Stimulated activated naive B cell treated with anti-CD40 and anti-IgM and Interleukin-4, amounts not matched to agents 10 μg/mL and 1 μg/mL and 100 μg/mL, for 72 hours (primary cell): ENCODE results near the gene SORL1.

Experiments used
- ATAC-seq, 2 donors: fragments of 150-1000 bp; cut with Tn5 transposase; replicated peaks; 2 replicates each; pipeline ENCODE4 v1.10.0; 2021; ENCODE audit warnings: moderate library complexity in 1 of 2
- DNase-seq: peaks from one replicate; pipeline ENCODE4 v3.0.0; 2021
- H3K27ac Mint-ChIP-seq: one replicate; pipeline ENCODE4 v1.8.0; 2022; ENCODE audit warnings: mild to moderate bottlenecking, mixed read lengths
- H3K27me3 Mint-ChIP-seq, 2 donors: one replicate each; pipeline ENCODE4 v1.8.0; 2022; ENCODE audit warnings: mixed read lengths in 2 of 2
- H3K36me3 Mint-ChIP-seq, 2 donors: one replicate each; pipeline ENCODE4 v1.8.0; 2022; ENCODE audit warnings: mixed read lengths in 2 of 2, mild to moderate bottlenecking in 1 of 2
- H3K4me1 Mint-ChIP-seq, 2 donors: one replicate each; pipeline ENCODE4 v1.8.0; 2022; ENCODE audit warnings: mixed read lengths in 2 of 2, mild to moderate bottlenecking in 1 of 2
- H3K4me3 Mint-ChIP-seq, 2 donors: one replicate each; pipeline ENCODE4 v1.8.0; 2022; ENCODE audit warnings: mild to moderate bottlenecking in 2 of 2, mixed read lengths in 2 of 2, moderate library complexity in 1 of 2
- H3K9me3 Mint-ChIP-seq, 2 donors: one replicate each; pipeline ENCODE4 v1.8.0; 2022; ENCODE audit warnings: mixed read lengths in 2 of 2, mild to moderate bottlenecking in 1 of 2

The SORL1 gene

DNA sequence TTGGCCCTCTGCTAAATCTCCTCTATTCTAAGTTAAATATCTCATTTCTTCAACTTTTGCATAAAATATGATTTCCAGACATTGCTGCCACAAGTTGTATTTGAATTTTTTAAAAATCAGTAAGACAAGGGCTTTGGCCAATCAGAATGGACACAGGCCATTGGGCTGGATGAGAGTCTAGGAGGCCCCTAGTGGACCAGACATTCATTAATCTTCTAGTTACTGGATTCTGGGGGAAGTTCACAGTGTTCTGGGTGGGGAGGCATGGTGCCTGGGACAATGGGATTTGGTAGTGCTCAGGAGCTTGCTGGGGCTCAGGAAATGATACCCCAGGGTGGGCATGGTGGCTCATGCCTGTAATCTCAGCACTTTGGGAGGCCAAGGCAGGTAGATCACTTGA, 12.4 kb upstream of the SORL1 start:
- H3K4me1 Mint-ChIP-seq = peaks cover 25 to 33% of the 10 kb centered on the region in 2 donors

DNA sequence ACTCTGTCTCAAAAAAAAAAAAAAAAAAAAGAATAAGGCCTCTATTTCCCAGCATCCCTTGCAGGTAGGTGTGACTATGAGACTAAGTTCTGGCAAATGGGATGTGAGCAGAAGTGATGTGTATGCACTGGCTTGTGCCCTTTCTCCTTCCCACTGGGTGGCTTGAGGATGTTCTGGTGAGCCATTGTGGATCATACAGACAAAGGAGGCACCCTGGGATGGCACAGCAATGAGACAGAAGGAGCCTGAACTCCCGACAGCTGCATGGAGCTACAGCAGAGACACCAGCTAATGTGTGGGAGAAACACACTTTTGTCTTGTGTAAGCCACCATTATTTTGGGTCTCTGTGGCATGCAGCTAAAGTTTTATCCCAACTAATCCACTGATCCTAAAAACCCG, 10.6 kb upstream of the SORL1 start:
- ATAC-seq = no peak
- no peak overlapping the region for H3K27ac Mint-ChIP-seq
- no peaks in the 10 kb centered on the region for H3K9me3 Mint-ChIP-seq
- H3K4me1 Mint-ChIP-seq = peaks cover 24 to 33% of the 10 kb centered on the region in 2 donors
- H3K36me3 Mint-ChIP-seq = peaks cover 0 to 3% of the 10 kb centered on the region in 2 donors
- no peak overlapping the region for H3K4me3 Mint-ChIP-seq
- no peaks in the 10 kb centered on the region for H3K27me3 Mint-ChIP-seq
- DNase-seq = no peak

More for the DNA sequence above, 12.4 kb upstream of the SORL1 start:
- ATAC-seq (no peak), DNase-seq (no peak)
- Mint-ChIP-seq H3K36me3 (peaks cover 0 to 3% of the 10 kb centered on the region in 2 donors), H3K27me3 (no peaks in the 10 kb centered on the region), H3K4me3 (no peak overlapping the region), H3K9me3 (no peaks in the 10 kb centered on the region), H3K27ac (no peak overlapping the region)

DNA sequence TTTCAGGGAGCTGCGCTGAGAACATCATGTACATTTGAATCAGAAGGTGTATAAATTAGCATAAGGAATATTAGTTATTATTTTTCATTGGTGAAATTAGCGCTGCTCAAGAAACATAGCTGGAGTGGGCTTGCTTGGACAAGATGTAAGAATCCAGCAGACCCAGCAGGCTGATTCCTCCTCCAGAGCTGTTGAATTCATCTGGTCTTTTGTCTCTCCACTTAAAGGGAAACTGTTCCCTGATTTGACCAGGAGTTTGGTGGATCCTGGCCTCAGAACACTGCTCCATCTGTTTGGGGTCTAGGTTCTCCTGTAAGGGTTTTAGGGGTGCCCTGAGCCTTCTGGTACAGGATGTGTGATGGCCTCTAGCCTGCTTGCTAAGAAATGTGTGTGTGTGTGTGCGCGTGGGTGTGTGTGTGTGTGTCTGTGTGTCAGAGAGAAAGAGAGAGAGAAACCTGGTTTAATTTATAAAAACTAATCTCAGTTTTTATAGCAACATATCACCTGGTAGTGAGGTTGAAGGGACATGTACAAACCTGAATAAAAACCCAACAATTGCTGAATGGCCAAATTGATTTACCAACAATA, 8.3 kb upstream of the SORL1 start:
- ATAC-seq (no peak), DNase-seq (no peak)
- no peaks in the 10 kb centered on the region for H3K27me3 Mint-ChIP-seq
- H3K36me3 Mint-ChIP-seq = peaks cover 0 to 3% of the 10 kb centered on the region in 2 donors
- H3K27ac Mint-ChIP-seq = no peak overlapping the region
- no peaks in the 10 kb centered on the region for H3K9me3 Mint-ChIP-seq
- H3K4me3 Mint-ChIP-seq = no peak overlapping the region
- peaks cover 38 to 52% of the 10 kb centered on the region in 2 donors for H3K4me1 Mint-ChIP-seq

DNA sequence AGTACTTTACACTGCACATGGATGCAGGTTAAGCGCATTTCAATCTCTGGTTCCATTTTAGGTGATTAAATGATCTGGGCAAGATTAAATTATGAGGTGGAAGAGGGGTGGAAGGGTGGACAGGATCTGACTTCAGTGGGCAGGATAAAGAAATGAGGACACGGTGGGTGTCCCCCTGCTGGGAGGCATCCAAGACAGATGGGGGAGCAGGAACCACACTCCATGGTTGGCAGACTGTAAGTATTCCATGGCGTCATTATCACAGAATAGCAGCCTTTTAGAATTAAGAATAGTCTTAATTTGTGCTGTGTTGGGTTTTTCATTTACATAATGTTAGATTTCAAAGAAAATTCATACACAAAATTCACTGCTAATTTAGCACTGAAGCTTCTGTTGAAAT, 7.6 kb upstream of the SORL1 start:
- H3K27me3 Mint-ChIP-seq = no peaks in the 10 kb centered on the region
- ATAC-seq = no peak
- H3K36me3 Mint-ChIP-seq = peaks cover 2 to 7% of the 10 kb centered on the region in 2 donors
- H3K9me3 Mint-ChIP-seq = peaks cover 0 to 1% of the 10 kb centered on the region in 2 donors
- H3K4me1 Mint-ChIP-seq = peaks cover 43 to 59% of the 10 kb centered on the region in 2 donors
- H3K27ac Mint-ChIP-seq = peak overlapping the region; percentile 49
- DNase-seq = no peak
- H3K4me3 Mint-ChIP-seq = no peak overlapping the region

DNA sequence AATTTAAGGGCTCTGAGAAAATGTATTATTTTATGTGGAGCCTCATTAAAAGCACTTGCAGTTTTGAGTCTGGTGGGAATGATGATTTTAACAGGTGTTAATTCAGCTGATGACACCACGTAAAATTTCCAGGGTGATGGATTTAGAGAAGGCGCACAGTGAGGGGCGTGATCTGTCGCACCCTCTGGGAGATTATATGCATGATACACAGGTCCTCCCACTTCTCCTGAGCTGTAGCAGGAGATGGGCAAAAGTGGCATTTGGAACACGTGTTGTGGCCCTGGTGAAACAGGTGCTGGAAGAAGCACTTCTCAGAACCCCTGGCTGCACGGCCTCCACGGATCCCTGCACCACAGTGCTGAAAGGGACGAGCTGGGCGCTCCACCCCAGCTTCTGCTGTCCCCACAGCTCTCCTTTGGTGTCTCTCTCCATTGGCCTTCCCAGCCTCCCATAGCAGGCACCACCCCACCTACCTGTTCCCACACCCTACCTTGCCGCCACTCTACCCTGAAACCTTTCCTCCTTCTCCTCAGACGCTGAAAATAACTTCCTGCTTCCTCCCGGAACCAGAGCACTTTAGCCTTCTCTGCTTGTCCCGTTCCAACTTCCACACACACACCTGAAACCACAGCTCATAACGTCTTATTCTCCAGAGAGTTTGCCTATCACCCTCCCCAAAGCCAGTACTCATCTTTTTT, 6.9 kb upstream of the SORL1 start:
- Mint-ChIP-seq H3K27ac (peak overlapping the region; percentile 93), H3K4me3 (peak overlapping the region; percentile 36 to 43), H3K4me1 (peaks cover 48 to 66% of the 10 kb centered on the region in 2 donors), H3K27me3 (no peaks in the 10 kb centered on the region), H3K36me3 (peaks cover 2 to 7% of the 10 kb centered on the region in 2 donors), H3K9me3 (peaks cover 0 to 1% of the 10 kb centered on the region in 2 donors)
- peak in 1 of 2 donors; percentile 19 for ATAC-seq
- no peak for DNase-seq

DNA sequence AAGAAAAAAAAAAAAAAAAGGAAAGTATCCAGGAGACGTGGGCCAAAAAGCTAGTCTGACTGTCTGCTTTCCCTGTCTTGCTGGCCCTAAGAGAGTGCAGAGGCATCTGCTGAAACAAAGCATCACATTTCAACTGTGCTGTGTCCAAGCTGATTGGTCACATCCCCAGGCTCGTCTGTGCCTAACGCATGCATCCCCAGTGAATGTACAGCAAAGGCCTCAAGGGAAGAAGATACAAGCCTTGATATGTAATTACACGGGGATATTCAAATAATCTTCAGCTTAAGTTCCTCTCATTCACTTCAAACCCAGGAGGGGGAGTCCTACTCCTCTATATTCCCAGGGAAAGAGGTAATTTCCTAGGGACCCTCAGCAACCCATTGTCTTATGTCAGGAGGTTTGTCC, 5.4 kb upstream of the SORL1 start:
- H3K4me3 Mint-ChIP-seq = peak overlapping the region in 1 of 2 donors; percentile 37
- H3K27me3 Mint-ChIP-seq = no peaks in the 10 kb centered on the region
- H3K36me3 Mint-ChIP-seq = peaks cover 2 to 7% of the 10 kb centered on the region in 2 donors
- peaks cover 0 to 1% of the 10 kb centered on the region in 2 donors for H3K9me3 Mint-ChIP-seq
- H3K4me1 Mint-ChIP-seq = peaks cover 56 to 81% of the 10 kb centered on the region in 2 donors
- no peak for DNase-seq
- ATAC-seq = peak; percentile 35 to 38
- H3K27ac Mint-ChIP-seq = peak overlapping the region; percentile 93

DNA sequence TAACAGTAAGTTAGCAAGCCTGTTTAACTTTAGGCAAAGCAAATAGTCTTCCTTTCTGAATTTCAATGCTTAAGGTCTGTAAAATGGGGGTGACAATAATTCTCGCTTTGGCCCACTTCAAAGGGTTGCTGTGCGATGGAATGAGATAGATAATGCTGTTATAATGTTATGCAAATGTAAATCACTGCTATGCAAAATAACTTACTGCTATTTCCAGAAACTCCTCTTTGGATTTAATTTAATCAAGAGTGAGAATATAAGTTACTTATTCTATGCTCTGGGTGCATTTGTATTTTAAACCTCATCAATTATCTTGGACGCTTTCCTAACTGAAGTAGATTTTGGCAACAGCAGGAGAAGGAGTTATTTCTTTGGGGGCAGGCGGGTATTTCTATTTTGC, 4.1 kb upstream of the SORL1 start:
- H3K9me3 Mint-ChIP-seq = peaks cover 0 to 1% of the 10 kb centered on the region in 2 donors
- H3K4me1 Mint-ChIP-seq = peaks cover 61 to 88% of the 10 kb centered on the region in 2 donors
- peak overlapping the region; percentile 0 to 11 for H3K4me3 Mint-ChIP-seq
- peaks cover 2 to 7% of the 10 kb centered on the region in 2 donors for H3K36me3 Mint-ChIP-seq
- DNase-seq (no peak), ATAC-seq (no peak)
- H3K27ac Mint-ChIP-seq = peak overlapping the region; percentile 34
- H3K27me3 Mint-ChIP-seq = no peaks in the 10 kb centered on the region

DNA sequence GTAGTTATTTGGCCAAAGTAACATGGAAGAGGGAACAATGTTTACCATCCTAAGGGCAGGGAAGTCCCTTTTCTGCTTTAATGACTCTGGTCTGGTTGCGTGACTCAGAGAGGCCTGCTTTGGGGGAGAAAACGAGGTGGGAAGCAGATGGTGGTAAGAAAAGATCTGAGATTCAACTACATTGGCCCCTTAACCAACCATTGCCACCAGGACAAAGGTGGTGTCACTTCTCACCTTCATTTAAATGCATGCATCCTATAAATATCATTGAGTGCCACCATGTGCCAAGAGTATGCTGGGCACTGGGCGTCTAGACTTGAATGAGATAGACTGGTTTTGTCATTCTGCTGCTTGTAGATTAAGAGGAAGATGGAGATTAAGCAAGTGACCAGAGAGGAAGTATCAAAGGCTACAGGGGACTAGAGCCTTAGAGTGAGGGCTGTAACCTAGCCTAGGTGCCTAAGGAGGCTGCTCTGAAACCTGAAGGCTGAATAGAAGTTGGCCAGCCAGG, 3.6 kb upstream of the SORL1 start:
- ATAC-seq (peak; percentile 35 to 36), DNase-seq (peak; percentile 45)
- Mint-ChIP-seq H3K4me1 (peaks cover 65 to 93% of the 10 kb centered on the region in 2 donors), H3K9me3 (peaks cover 0 to 1% of the 10 kb centered on the region in 2 donors), H3K27ac (peak overlapping the region; percentile 34), H3K27me3 (no peaks in the 10 kb centered on the region), H3K4me3 (peak overlapping the region; percentile 8 to 11), H3K36me3 (peaks cover 2 to 7% of the 10 kb centered on the region in 2 donors)

DNA sequence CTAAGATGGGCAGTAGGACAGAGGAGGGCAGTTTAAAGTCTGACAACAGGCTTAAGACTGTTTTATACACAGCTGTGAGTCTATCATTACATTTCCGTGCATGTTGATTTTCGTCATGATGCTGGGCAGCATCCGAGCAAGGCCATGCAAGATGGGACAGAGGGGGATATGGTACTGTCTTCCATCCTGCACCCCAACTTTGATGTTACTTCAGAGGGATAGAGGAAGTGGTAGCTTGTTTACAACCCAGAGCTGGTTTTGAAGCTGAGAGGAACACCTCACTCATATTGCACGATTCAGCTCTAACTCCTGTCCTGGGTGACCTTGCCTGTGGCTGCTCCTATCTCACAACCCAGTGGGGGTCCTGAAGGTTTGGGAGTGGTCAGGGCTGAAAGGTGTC, 3.0 kb upstream of the SORL1 start:
- no peak for ATAC-seq
- peak overlapping the region; percentile 8 to 47 for H3K4me3 Mint-ChIP-seq
- no peak for DNase-seq
- H3K27ac Mint-ChIP-seq = peak overlapping the region; percentile 34
- H3K9me3 Mint-ChIP-seq = peaks cover 0 to 1% of the 10 kb centered on the region in 2 donors
- peaks cover 69 to 94% of the 10 kb centered on the region in 2 donors for H3K4me1 Mint-ChIP-seq
- H3K36me3 Mint-ChIP-seq = peaks cover 2 to 4% of the 10 kb centered on the region in 2 donors
- H3K27me3 Mint-ChIP-seq = no peaks in the 10 kb centered on the region

DNA sequence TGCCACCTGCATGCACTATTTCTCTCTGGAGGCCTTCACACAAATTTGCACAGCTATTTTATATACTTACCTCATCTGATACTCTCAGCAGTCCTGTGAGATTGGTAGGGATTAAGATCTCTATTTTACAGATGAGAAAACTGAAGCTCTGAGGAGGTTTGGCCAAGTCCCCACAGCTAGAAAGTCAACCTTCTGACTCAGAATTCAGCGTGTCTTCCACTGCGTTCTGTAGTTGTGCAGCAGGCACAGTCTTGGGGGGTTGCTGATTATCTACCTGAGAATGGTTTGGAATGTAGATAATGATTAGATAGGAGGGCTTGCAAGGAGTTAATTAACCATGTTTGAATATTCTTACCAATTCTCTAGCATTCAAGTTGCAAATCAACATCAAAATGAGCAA, 2.5 kb upstream of the SORL1 start:
- ATAC-seq (no peak), DNase-seq (no peak)
- peaks cover 2 to 4% of the 10 kb centered on the region in 2 donors for H3K36me3 Mint-ChIP-seq
- no peak overlapping the region for H3K27ac Mint-ChIP-seq
- no peaks in the 10 kb centered on the region for H3K27me3 Mint-ChIP-seq
- peaks cover 71 to 94% of the 10 kb centered on the region in 2 donors for H3K4me1 Mint-ChIP-seq
- H3K4me3 Mint-ChIP-seq = no peak overlapping the region
- peaks cover 0 to 1% of the 10 kb centered on the region in 2 donors for H3K9me3 Mint-ChIP-seq

DNA sequence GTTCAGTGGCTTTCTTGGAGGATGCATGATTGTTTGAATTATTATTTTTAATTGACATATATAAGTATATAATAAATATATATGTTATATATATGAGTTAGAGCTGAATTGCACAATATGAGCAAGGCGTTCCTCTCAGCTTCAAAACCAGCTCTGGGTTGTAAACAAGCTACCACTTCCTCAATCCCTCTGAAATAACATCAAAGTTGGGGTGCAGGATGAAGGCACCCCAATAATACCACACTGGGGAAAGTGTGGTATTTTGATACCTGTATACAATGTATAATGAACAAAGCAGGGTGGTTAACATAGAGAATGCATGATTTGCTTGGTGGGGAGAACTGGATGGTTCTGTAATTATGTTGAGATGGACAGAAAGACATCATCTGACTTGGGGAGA, 1.7 kb upstream of the SORL1 start:
- Mint-ChIP-seq H3K27me3 (no peaks in the 10 kb centered on the region), H3K36me3 (peaks cover 2 to 8% of the 10 kb centered on the region in 2 donors), H3K9me3 (peaks cover 0 to 1% of the 10 kb centered on the region in 2 donors), H3K4me3 (peak overlapping the region; percentile 88 to 92), H3K4me1 (peaks cover 76 to 94% of the 10 kb centered on the region in 2 donors), H3K27ac (peak overlapping the region; percentile 53)
- DNase-seq (no peak), ATAC-seq (no peak)

DNA sequence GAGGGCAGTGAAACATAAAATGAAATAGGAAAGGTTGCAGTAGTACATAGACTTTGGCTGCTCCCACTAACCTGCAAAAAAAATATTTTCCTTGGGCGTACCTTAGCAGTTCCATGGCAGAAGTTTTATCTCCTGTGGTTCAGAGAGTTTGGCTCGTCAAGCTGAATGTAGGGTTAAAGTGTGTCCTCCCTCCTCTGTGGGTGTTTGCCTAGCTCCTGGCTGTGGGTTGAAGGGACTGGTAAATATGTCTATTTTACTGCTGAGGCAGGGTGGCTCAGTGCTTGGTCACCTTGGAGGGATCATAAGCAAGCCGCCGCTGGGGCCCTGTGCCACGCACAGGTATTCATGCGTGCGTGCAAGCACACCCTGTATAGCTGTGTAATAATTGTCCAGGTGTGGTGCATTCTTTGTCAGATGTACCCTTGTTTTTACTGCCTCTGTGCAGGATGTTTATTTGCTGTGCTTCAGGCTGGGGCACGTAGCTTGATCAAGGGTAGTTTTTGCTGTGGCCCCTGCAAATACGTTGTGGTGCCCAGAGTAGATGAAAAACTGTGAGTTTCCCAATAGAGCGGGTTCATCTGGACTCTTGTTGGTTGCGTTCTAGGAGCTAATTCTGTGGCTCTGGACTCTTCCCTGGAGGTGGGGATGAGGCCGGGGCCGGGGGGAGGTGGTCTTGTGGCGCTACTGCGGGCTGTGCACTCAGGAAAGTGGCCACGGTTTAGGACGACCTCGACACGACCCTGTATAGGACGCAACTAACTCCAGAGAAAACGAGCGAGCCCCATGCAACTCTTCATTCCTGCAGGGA, 732 bp upstream of the SORL1 start:
- peaks cover 70 to 93% of the 10 kb centered on the region in 2 donors for H3K4me1 Mint-ChIP-seq
- H3K27ac Mint-ChIP-seq = peak overlapping the region; percentile 42
- peaks cover 2 to 8% of the 10 kb centered on the region in 2 donors for H3K36me3 Mint-ChIP-seq
- peaks cover 0 to 1% of the 10 kb centered on the region in 2 donors for H3K9me3 Mint-ChIP-seq
- H3K27me3 Mint-ChIP-seq = no peaks in the 10 kb centered on the region
- DNase-seq (no peak), ATAC-seq (peak in 1 of 2 donors; percentile 9)
- peak overlapping the region; percentile 88 to 92 for H3K4me3 Mint-ChIP-seq

DNA sequence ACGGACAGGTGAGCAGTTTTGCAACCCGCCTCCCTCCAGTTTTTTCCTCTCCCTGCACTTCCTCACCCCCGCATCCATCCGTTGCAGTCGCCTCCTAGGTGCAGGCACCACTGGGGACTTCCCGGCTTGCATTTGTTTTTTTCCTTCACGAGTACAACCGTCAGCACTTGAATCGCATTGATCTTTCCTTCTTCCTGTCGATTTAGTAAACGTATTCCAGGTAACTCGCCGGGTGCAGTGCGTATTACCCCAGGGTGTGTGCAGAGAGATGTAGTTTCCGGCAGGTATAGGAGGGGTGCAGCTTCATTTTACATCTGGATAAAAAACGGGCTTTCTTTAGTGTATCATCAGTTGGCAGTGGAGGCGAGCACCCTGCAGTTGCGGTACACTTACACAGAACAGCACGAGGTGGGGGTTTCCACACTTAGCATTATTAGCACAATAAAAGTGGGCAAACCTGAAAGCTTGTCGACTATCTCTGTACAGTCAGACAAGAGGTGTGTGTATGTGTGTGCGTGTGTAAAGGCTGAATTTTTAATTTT, 566 bp downstream of the SORL1 start, which contains the start of gene SORL1-AS1:
SORL1-AS1 (minus strand) TSS at position 359 of the 542 bp plus-strand sequence.
- Mint-ChIP-seq H3K9me3 (peaks cover 0 to 1% of the 10 kb centered on the region in 2 donors), H3K27ac (peak within 1 kb of the TSS; percentile 96), H3K27me3 (no peaks in the 10 kb centered on the region), H3K4me1 (peaks cover 64 to 90% of the 10 kb centered on the region in 2 donors), H3K4me3 (peak within 1 kb of the TSS; percentile 88 to 92), H3K36me3 (peaks cover 6 to 8% of the 10 kb centered on the region in 2 donors)
- ATAC-seq (peak; percentile 66 to 72), DNase-seq (peak; percentile 47)
